GM21423 (cell line): ENCODE results near the gene NR4A3.

ENCODE experiments used
- ATAC-seq: cut with Tn5 transposase; IDR thresholded peaks from one replicate; pipeline ENCODE4 v1.9.1; 2021; ENCODE audit warnings: mild to moderate bottlenecking, moderate library complexity; ENCODE audit not compliant: unreplicated experiment

The NR4A3 gene

GRCh38 chr9:99813739-99814138 lies 7.9 kb upstream of the NR4A3 start:
- ATAC-seq: no peak

- no peak for ATAC-seq
Observed at GRCh38 chr9:99814359-99814758, 7.3 kb upstream of the NR4A3 start.

GRCh38 chr9:99816392-99816791 lies 5.3 kb upstream of the NR4A3 start:
- ATAC-seq: no peak

- ATAC-seq: no peak
Observed at GRCh38 chr9:99818500-99818899, 3.2 kb upstream of the NR4A3 start.

- peak; percentile 48 for ATAC-seq
Observed at GRCh38 chr9:99819123-99819855, 2.4 kb upstream of the NR4A3 start.

- ATAC-seq: peak; percentile 39
Observed at GRCh38 chr9:99819856-99820684, 1.6 kb upstream of the NR4A3 start.

- ATAC-seq: no peak
Observed at GRCh38 chr9:99820685-99821395, 845 bp upstream of the NR4A3 start.

- no peak for ATAC-seq
Observed at GRCh38 chr9:99822109-99822805, 572 bp downstream of the NR4A3 start.

GRCh38 chr9:99822806-99823591 lies 1.3 kb downstream of the NR4A3 start:
- no peak for ATAC-seq

GRCh38 chr9:99823681-99824377 lies 2.1 kb downstream of the NR4A3 start:
- ATAC-seq: no peak

GRCh38 chr9:99824378-99825171 lies 2.9 kb downstream of the NR4A3 start:
- no peak for ATAC-seq

GRCh38 chr9:99825172-99826046 lies 3.7 kb downstream of the NR4A3 start:
- ATAC-seq: no peak

GRCh38 chr9:99826579-99826978 lies 4.9 kb downstream of the NR4A3 start:
- no peak for ATAC-seq

- ATAC-seq: no peak
Observed at GRCh38 chr9:99827244-99827643, 5.6 kb downstream of the NR4A3 start.

GRCh38 chr9:99828054-99828416 lies 6.3 kb downstream of the NR4A3 start:
- ATAC-seq: no peak

- no peak for ATAC-seq
Observed at GRCh38 chr9:99828417-99829176, 6.9 kb downstream of the NR4A3 start.

- ATAC-seq: no peak
Observed at GRCh38 chr9:99831857-99832557, 10.3 kb downstream of the NR4A3 start.
